Upper lobe of right lung (tissue), 1 donor: ENCODE data around the gene LAMA5. TPM values are rescaled to one million over a fixed set of nuclear protein-coding genes. Genes with fewer than 3 reads are reported as not detected.

ENCODE experiments used
- ATAC-seq: fragments of 200-7000 bp; cut with Tn5 transposase; one replicate; pipeline ENCODE4 v1.9.1; 2020; ENCODE audit warnings: mild to moderate bottlenecking, moderate library complexity
- DNase-seq: peaks from one replicate; pipeline ENCODE4 v3.0.0-alpha.2; 2020
- H3K27ac ChIP-seq: fragments of 200-600 bp; one replicate; pipeline ENCODE4 v1.8.0; 2022
- H3K27me3 ChIP-seq: fragments of 200-600 bp; one replicate; pipeline ENCODE4 v1.8.0; 2022; ENCODE audit warnings: mild to moderate bottlenecking
- H3K36me3 ChIP-seq: fragments of 200-600 bp; one replicate; pipeline ENCODE4 v1.8.0; 2022
- H3K4me1 ChIP-seq: fragments of 200-600 bp; one replicate; pipeline ENCODE4 v1.8.0; 2022
- H3K4me3 ChIP-seq: fragments of 200-600 bp; one replicate; pipeline ENCODE4 v1.8.0; 2022; ENCODE audit warnings: mild to moderate bottlenecking
- H3K9me3 ChIP-seq: fragments of 200-600 bp; one replicate; pipeline ENCODE4 v1.8.0; 2022
- CTCF ChIP-seq: fragments of 200-600 bp; IDR thresholded peaks from one replicate; pipeline ENCODE4 v1.8.0; 2022; ENCODE audit warnings: antibody characterized with exemption
- intact Hi-C: fragments of 100-400 bp; cut with DNase I; formaldehyde crosslinking; loops from one replicate; pipeline ENCODE4 v1.11.0; 2022
- microRNA-seq: library from miRNA; unstranded; fragments of <30 nt; microRNA quantifications from one replicate; pipeline ENCODE4 v1.2.0, GENCODE V29; 2020; ENCODE audit warnings: borderline microRNAs expressed
- total RNA-seq: library from RNA; stranded (reverse); fragmentation: NEBNext Ultra II Directional; extraction: Animal tissue kit (Norgen Biotek cat#: 25700); gene quantifications from one replicate; pipeline ENCODE4 v1.2.1, GENCODE V29; 2021
- donor health status: DM: no; HTN: yes; CAD: no; lungs with severe emphysema.

LAMA5 gene
- total RNA-seq, 1 donor from 2014 or later: 279 TPM

GRCh38 chr20:62266340-62266739 is 100.8 kb downstream of the LAMA5 start:
- no peak for ATAC-seq
- no peaks in the 10 kb centered on the region for H3K4me1 ChIP-seq
- TF ChIP-seq CTCF: no peak
- intact Hi-C loops: no loop called here
- no peak for DNase-seq
- H3K27ac ChIP-seq: no peak overlapping the region
- no peaks in the 10 kb centered on the region for H3K27me3 ChIP-seq
- H3K4me3 ChIP-seq: no peak overlapping the region
- H3K9me3 ChIP-seq: no peaks in the 10 kb centered on the region
- H3K36me3 ChIP-seq: peaks cover 56% of the 10 kb centered on the region

- no peaks in the 10 kb centered on the region for H3K27me3 ChIP-seq
- H3K4me1 ChIP-seq: no peaks in the 10 kb centered on the region
- ATAC-seq: no peak
- peaks cover 66% of the 10 kb centered on the region for H3K36me3 ChIP-seq
- no peak for DNase-seq
- H3K9me3 ChIP-seq: no peaks in the 10 kb centered on the region
- TF ChIP-seq CTCF: no peak
- H3K27ac ChIP-seq: no peak overlapping the region
- intact Hi-C loops: no loop called here
- H3K4me3 ChIP-seq: no peak overlapping the region
Measured at GRCh38 chr20:62265365-62265764, 101.7 kb downstream of the LAMA5 start.

GRCh38 chr20:62263396-62263795 is 103.7 kb downstream of the LAMA5 start:
- no peak overlapping the region for H3K27ac ChIP-seq

GRCh38 chr20:62262064-62262463 is 105.0 kb downstream of the LAMA5 start:
- no peaks in the 10 kb centered on the region for H3K9me3 ChIP-seq
- TF ChIP-seq CTCF: no peak
- no peaks in the 10 kb centered on the region for H3K4me1 ChIP-seq
- ATAC-seq (no peak), DNase-seq (no peak)
- H3K36me3 ChIP-seq: peaks cover 81% of the 10 kb centered on the region
- intact Hi-C loops: no loop called here
- H3K4me3 ChIP-seq: no peak overlapping the region
- no peaks in the 10 kb centered on the region for H3K27me3 ChIP-seq
- no peak overlapping the region for H3K27ac ChIP-seq

More at GRCh38 chr20:62263396-62263795, 103.7 kb downstream of the LAMA5 start:
- TF ChIP-seq CTCF: no peak
- no peak for ATAC-seq
- Histone ChIP-seq H3K9me3 (no peaks in the 10 kb centered on the region), H3K36me3 (peaks cover 71% of the 10 kb centered on the region), H3K4me1 (no peaks in the 10 kb centered on the region), H3K27me3 (no peaks in the 10 kb centered on the region), H3K4me3 (no peak overlapping the region)
- no peak for DNase-seq
- intact Hi-C loops: no loop called here

- H3K4me1 ChIP-seq: no peaks in the 10 kb centered on the region
- H3K27ac ChIP-seq: no peak overlapping the region
- TF ChIP-seq CTCF: no peak
- H3K27me3 ChIP-seq: no peaks in the 10 kb centered on the region
- H3K9me3 ChIP-seq: no peaks in the 10 kb centered on the region
- peaks cover 72% of the 10 kb centered on the region for H3K36me3 ChIP-seq
- H3K4me3 ChIP-seq: no peak overlapping the region
- no peak for ATAC-seq
- DNase-seq: no peak
- intact Hi-C loops: no loop called here
Measured at GRCh38 chr20:62259294-62259565, 107.9 kb downstream of the LAMA5 start.

Small RNA genes within 50 kb of the gene (microRNA-seq; reads per million reads assigned to microRNA genes)
- gene MIR4758: 0.83 reads per million

Other genes with a start within 250 kb of the LAMA5 start
- 35.1 TPM for gene LSM14B, start 244.8 kb downstream of the LAMA5 start, total RNA-seq
- gene PSMA7, start 223.9 kb downstream of the LAMA5 start, total RNA-seq: 209 TPM
- gene SS18L1, start 223.5 kb downstream of the LAMA5 start, total RNA-seq: 12.6 TPM
- gene MTG2, start 184.3 kb downstream of the LAMA5 start, total RNA-seq: 26.5 TPM
- not detected for gene HRH3, start 147.0 kb downstream of the LAMA5 start, total RNA-seq
- gene OSBPL2, start 128.8 kb downstream of the LAMA5 start, total RNA-seq: 52.3 TPM
- gene ADRM1, start 64.3 kb downstream of the LAMA5 start, total RNA-seq: 73.4 TPM
- gene RPS21, start 19.8 kb upstream of the LAMA5 start, total RNA-seq: 1,050 TPM
- 4.1 TPM for gene CABLES2, start 40.0 kb upstream of the LAMA5 start, total RNA-seq
- 0.64 TPM for gene RBBP8NL, start 60.2 kb upstream of the LAMA5 start, total RNA-seq
- 2.5 TPM for gene GATA5, start 108.7 kb upstream of the LAMA5 start, total RNA-seq